Heart left ventricle (tissue), 16 donors: ENCODE data around the gene BMP2K. TPM values are rescaled to one million over a fixed set of nuclear protein-coding genes. Genes with fewer than 3 reads are reported as not detected.
A peak's percentile ranks its signal among the peaks of the same experiment; 100 is the strongest.

Experiments
- ATAC-seq, 4 donors: fragments of 200-7000 bp; cut with Tn5 transposase; one replicate each; pipeline ENCODE4 v1.9.1; 2020 to 2022; ENCODE audit warnings: moderate library complexity in 4 of 4, mild to moderate bottlenecking in 3 of 4, moderate number of reproducible peaks in 1 of 4
- DNase-seq, 5 donors: peaks; one replicate each; pipeline ENCODE4 v3.0.0-alpha.2; 2020
- H3K27ac ChIP-seq, 12 donors: fragments of 200-600 bp; sonication (generic) in 4 of 12; one replicate each; pipeline versions ENCODE4 v1.5.0 to v1.8.0; 2016 to 2022; ENCODE audit warnings: mild to moderate bottlenecking in 2 of 12
- H3K27me3 ChIP-seq, 9 donors: fragments of 200-600 bp; sonication (generic) in 2 of 9; one replicate each; pipeline versions ENCODE4 v1.5.1 to v1.8.0; 2016 to 2022; ENCODE audit warnings: mild to moderate bottlenecking in 3 of 9
- H3K36me3 ChIP-seq, 9 donors: fragments of 200-600 bp; sonication (generic) in 2 of 9; one replicate each; pipeline versions ENCODE4 v1.5.0 to v1.8.0; 2018 to 2022; ENCODE audit warnings: mild to moderate bottlenecking in 2 of 9
- H3K4me1 ChIP-seq, 12 donors: fragments of 200-600 bp; sonication (generic) in 4 of 12; one replicate each; pipeline versions ENCODE4 v1.5.0 to v1.8.0; 2016 to 2022; ENCODE audit warnings: mild to moderate bottlenecking in 3 of 12
- H3K4me3 ChIP-seq, 12 donors: fragments of 200-600 bp; sonication (generic) in 4 of 12; one replicate each; pipeline versions ENCODE4 v1.5.0 to v1.8.0; 2017 to 2022; ENCODE audit warnings: mild to moderate bottlenecking in 9 of 12, moderate library complexity in 4 of 12
- H3K9me3 ChIP-seq, 12 donors: fragments of 200-600 bp; sonication (generic) in 4 of 12; one replicate each; pipeline versions ENCODE4 v1.5.0 to v1.8.0; 2016 to 2022; ENCODE audit warnings: mild to moderate bottlenecking in 1 of 12
- CTCF ChIP-seq, 12 donors: fragments of 200-600 bp; sonication (generic) in 4 of 12; IDR thresholded peaks; one replicate each; pipeline versions ENCODE4 v1.5.0 to v1.8.0; 2018 to 2022; ENCODE audit warnings: antibody characterized with exemption in 12 of 12, mild to moderate bottlenecking in 5 of 12
- POLR2A ChIP-seq, 2 donors: fragments of 450-650 bp; IDR thresholded peaks; one replicate each; pipeline ENCODE4 v1.6.1; 2017; ENCODE audit warnings: antibody characterized with exemption in 2 of 2, mild to moderate bottlenecking in 2 of 2, moderate library complexity in 2 of 2
- WGBS, 4 donors: extraction: QIAGEN DNeasy Blood & Tissue Kit in 2 of 4; methylation state at CpG; one replicate each; pipeline versions ENCODE4 v1.1.5 to v1.1.7; 2013 to 2018; 5-methylcytosine and 5-hydroxymethylcytosine counted together
- intact Hi-C, 10 donors: fragments of 100-400 bp; cut with DNase I; formaldehyde crosslinking; loops; one replicate each; pipeline versions ENCODE4 v1.11.1 to v1.14.2; 2022
- polyA plus RNA-seq, 2 donors: library from polyadenylated mRNA; stranded (reverse); fragments of 200-250 nt; gene quantifications; one replicate each; pipeline ENCODE4 v1.2.3, GENCODE V29; 2013
- total RNA-seq, 9 donors: library from RNA; depleted of rRNA in 2 of 9; stranded (reverse); fragments of >200 nt in 2 of 9; fragmentation: NEBNext Ultra II Directional in 3 of 9; extraction: Animal tissue kit (Norgen Biotek cat#: 25700) in 3 of 9; gene quantifications; one replicate each; pipeline versions ENCODE4 v1.1.0 to v1.2.4, GENCODE V29; 2016 to 2023
- donor health status: ischemic (EF 13 %, LVEDD 7.1; RV severe dilation, severe dysfunction).
- donor health status: healthy with polysubstance abuse.
- donor health status: DM: no; HTN: yes; CAD: no.
- donor health status: DM: no; HTN: no; CAD: no.
- donor health status: ischemic (EF 25% LVEDD 6.9; RV normal size, moderate dysfunction).
- donor health status: ischemic (EF 25% LVEDD 5.7; RV mildly dilated, moderate dysfunction).
- donor health status: healthy.
- donor health status: DM: yes; HTN: yes; CAD: no.
- donor health status: ischemic (EF 35%, LVEDD 5.7; RV mildly dilated, moderate dysfunction).
- donor health status: nonischemic (EF 11% LVEDD 7.7; RV severe dilation, severe dysfunction).
- donor health status: DM: yes; HTN: yes; CAD: no.
- donor health status: PGD.
- donor health status: ischemic (EF 29% LVEDD 5.4; RV normal size, mild dysfunction).
- donor health status: nonischemic (EF 23%, LVEDD 6.1; RV moderate dilation, normal function).

The BMP2K gene
- total and polyA plus RNA-seq, 11 donors = 5.4 to 65.7 (median 21.6) TPM

- H3K4me3 ChIP-seq = peak overlapping the region in 1 of 12 donors; percentile 0
- DNase-seq (no peak), ATAC-seq (no peak)
- H3K9me3 ChIP-seq = no peaks in the 10 kb centered on the region
- intact Hi-C loops = loop anchor here in 2 of 10 donors (10.0 kb wide), 2 partner anchors 55 to 65 kb away; no protein-coding TSS in a partner anchor
- peaks cover 0 to 72% (median 50%) of the 10 kb centered on the region in 12 donors for H3K4me1 ChIP-seq
- TF ChIP-seq CTCF (IDR thresholded peaks at IDR 0.05) = no peak
- no peak for TF ChIP-seq POLR2A (IDR thresholded peaks at IDR 0.05)
- H3K27ac ChIP-seq = peak overlapping the region in 1 of 12 donors; percentile 24
- no peaks in the 10 kb centered on the region for H3K36me3 ChIP-seq
- H3K27me3 ChIP-seq = no peaks in the 10 kb centered on the region
- 48 to 57% (median 52%) methylated on average over 2 of the region's 2 CpGs for WGBS, 4 donors
Observed at GRCh38 chr4:78780093-78780492, 3.9 kb downstream of the BMP2K start.

GRCh38 chr4:78781139-78781538, 5.0 kb downstream of the BMP2K start:
- ATAC-seq = no peak

GRCh38 chr4:78781924-78782323, 5.8 kb downstream of the BMP2K start:
- WGBS, 4 donors = 84 to 96% (median 91%) methylated on average over 3 of the region's 3 CpGs
- peak overlapping the region in 1 of 12 donors; percentile 4 for H3K27ac ChIP-seq
- DNase-seq = no peak
- intact Hi-C loops = loop anchor here in 2 of 10 donors (10.0 kb wide), 2 partner anchors 53 to 63 kb away; no protein-coding TSS in a partner anchor
- H3K27me3 ChIP-seq = no peaks in the 10 kb centered on the region
- no peak for TF ChIP-seq POLR2A (IDR thresholded peaks at IDR 0.05)
- ATAC-seq = peak in 1 of 4 donors; percentile 13
- H3K4me1 ChIP-seq = peaks cover 0 to 81% (median 54%) of the 10 kb centered on the region in 12 donors
- no peak overlapping the region for H3K4me3 ChIP-seq
- no peaks in the 10 kb centered on the region for H3K36me3 ChIP-seq
- no peaks in the 10 kb centered on the region for H3K9me3 ChIP-seq

More at GRCh38 chr4:78781139-78781538, 5.0 kb downstream of the BMP2K start:
- 7 to 23% (median 21%) methylated on average over 1 of the region's 1 CpG for WGBS, 4 donors
- Histone ChIP-seq H3K4me3 (no peak overlapping the region), H3K27me3 (no peaks in the 10 kb centered on the region), H3K9me3 (no peaks in the 10 kb centered on the region), H3K27ac (peak overlapping the region in 1 of 12 donors; percentile 4), H3K4me1 (peaks cover 0 to 81% (median 54%) of the 10 kb centered on the region in 12 donors), H3K36me3 (no peaks in the 10 kb centered on the region)
- intact Hi-C loops = loop anchor here in 2 of 10 donors (10.0 kb wide), 2 partner anchors 54 to 64 kb away; no protein-coding TSS in a partner anchor
- DNase-seq = no peak
- TF ChIP-seq CTCF (IDR thresholded peaks at IDR 0.05) (no peak), POLR2A (IDR thresholded peaks at IDR 0.05) (no peak)

- ATAC-seq = peak; percentile 44 to 77 (median 76)
- no peaks in the 10 kb centered on the region for H3K9me3 ChIP-seq
- TF ChIP-seq POLR2A (IDR thresholded peaks at IDR 0.05) (no peak), CTCF (IDR thresholded peaks at IDR 0.05) (no peak)
- DNase-seq = no peak
- no peaks in the 10 kb centered on the region for H3K36me3 ChIP-seq
- H3K4me1 ChIP-seq = peaks cover 0 to 77% (median 41%) of the 10 kb centered on the region in 12 donors
- H3K27me3 ChIP-seq = no peaks in the 10 kb centered on the region
- H3K4me3 ChIP-seq = peak overlapping the region in 2 of 12 donors; percentile 14 to 21
- WGBS, 4 donors = 33 to 54% (median 42%) methylated on average over 4 of the region's 4 CpGs
- peak overlapping the region in 10 of 12 donors; percentile 0 to 61 (median 45) for H3K27ac ChIP-seq
- intact Hi-C loops = loop anchor here in 2 of 10 donors (10.0 kb wide), 2 partner anchors 50 to 60 kb away; no protein-coding TSS in a partner anchor
Observed at GRCh38 chr4:78784236-78784865, 8.2 kb downstream of the BMP2K start.
